Activated naive CD8-positive, alpha-beta T cell (primary cell): ENCODE results near the gene MAGI2.

Experiments used
- H3K27ac Mint-ChIP-seq: one replicate; pipeline ENCODE4 v1.8.0; 2021; ENCODE audit warnings: mixed read lengths
- H3K27me3 Mint-ChIP-seq: one replicate; pipeline ENCODE4 v1.8.0; 2021; ENCODE audit warnings: mixed read lengths
- H3K36me3 Mint-ChIP-seq: one replicate; pipeline ENCODE4 v1.8.0; 2021; ENCODE audit warnings: mixed read lengths
- H3K4me1 Mint-ChIP-seq: one replicate; pipeline ENCODE4 v1.8.0; 2021; ENCODE audit warnings: low read depth, mixed read lengths
- H3K4me3 Mint-ChIP-seq: one replicate; pipeline ENCODE4 v1.8.0; 2021; ENCODE audit warnings: mild to moderate bottlenecking, mixed read lengths
- H3K9me3 Mint-ChIP-seq: one replicate; pipeline ENCODE4 v1.8.0; 2021; ENCODE audit warnings: low read depth, mixed read lengths

Gene MAGI2

DNA sequence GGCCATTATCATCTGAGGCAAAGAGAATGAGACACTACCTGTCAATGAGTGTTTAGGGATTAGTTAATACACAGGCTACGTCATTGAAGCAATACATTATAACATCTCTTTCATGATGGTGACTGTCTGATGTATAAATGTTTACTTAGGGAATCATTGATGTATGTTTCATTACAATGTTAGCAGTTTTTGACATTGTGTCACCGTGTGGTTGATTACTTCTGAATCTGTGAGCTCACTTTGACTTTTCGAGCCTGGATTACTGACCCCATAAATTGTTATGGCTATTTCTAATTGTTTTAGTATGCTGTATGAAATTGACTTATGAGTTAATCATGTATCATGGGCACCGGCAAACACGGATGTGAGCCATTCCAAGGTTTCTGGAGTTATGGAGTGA is 494.0 kb downstream of the MAGI2 start:
- Mint-ChIP-seq H3K36me3 (no peaks in the 10 kb centered on the region), H3K4me3 (no peak overlapping the region), H3K27me3 (no peaks in the 10 kb centered on the region), H3K9me3 (peaks cover 10% of the 10 kb centered on the region), H3K27ac (no peak overlapping the region), H3K4me1 (no peaks in the 10 kb centered on the region)

DNA sequence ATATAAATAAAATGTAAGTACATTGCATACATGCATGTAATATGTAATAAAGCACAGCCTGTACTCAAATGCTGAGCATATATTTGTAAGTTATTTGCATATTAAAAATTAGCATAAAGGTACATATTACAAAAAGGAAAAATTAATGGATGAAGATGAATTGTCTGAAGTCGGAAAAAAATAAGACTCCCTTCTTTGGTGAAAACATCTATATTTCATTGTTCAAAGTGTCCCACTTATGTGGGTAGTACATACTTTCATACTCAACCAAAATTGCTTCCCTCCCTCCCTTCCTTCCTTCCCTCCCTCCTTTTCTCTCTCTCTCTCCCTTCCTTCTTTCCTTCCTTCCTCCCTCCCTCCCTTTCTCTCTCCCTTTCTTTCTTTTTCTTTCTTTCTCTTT is 498.1 kb downstream of the MAGI2 start:
- no peaks in the 10 kb centered on the region for H3K27me3 Mint-ChIP-seq
- no peak overlapping the region for H3K4me3 Mint-ChIP-seq
- peaks cover 8% of the 10 kb centered on the region for H3K9me3 Mint-ChIP-seq
- no peaks in the 10 kb centered on the region for H3K4me1 Mint-ChIP-seq
- H3K27ac Mint-ChIP-seq = no peak overlapping the region
- no peaks in the 10 kb centered on the region for H3K36me3 Mint-ChIP-seq

DNA sequence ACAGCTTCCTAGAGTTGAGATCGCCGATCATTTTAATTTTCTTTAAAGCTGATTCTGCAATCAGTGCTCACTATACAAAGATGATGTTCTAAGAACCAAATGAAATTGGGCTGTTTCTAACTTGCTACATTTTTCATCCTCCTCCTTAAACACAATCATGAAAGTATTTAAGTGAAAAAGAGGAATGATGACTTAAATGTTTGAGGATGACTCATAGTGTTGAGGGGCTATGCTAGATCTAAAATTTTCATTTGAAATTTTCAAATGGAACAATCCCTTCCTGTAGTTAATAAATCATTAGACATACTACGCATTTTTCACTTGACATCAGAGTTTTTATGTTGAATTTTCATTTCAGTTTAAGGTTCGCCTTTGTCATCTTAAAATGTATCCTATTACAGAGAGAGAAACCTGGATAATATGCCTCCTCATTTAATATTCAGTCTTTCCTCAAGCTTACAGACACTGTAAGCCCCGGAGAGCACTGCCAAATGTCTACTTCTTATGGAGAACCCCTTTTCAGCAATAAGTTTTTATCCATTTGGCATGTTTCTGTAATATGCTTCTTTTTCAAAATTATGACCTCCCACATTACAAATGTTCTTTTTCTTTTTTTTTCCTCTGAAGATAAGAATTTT is 499.6 kb downstream of the MAGI2 start:
- H3K4me3 Mint-ChIP-seq = no peak overlapping the region
- H3K9me3 Mint-ChIP-seq = peaks cover 8% of the 10 kb centered on the region
- H3K27me3 Mint-ChIP-seq = no peaks in the 10 kb centered on the region
- H3K36me3 Mint-ChIP-seq = no peaks in the 10 kb centered on the region
- H3K4me1 Mint-ChIP-seq = no peaks in the 10 kb centered on the region
- no peak overlapping the region for H3K27ac Mint-ChIP-seq

DNA sequence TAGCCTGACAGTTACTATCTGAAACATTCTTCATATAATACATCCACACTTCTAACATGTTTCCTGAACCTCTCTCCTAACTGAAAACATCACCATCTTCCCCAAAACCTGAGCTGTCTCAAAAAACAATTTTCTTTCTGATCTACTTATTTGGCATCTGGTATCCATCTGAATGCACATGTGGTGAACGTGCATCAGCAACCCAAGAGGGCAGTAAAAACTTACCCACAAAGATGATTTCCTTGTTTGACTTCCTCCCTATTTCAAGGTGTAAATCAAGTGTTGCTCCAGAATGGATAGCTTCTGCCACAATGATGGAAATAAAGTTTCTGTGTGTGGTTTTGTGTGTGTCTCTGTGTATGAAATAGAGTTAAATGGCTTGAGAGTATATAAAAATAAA is 500.4 kb downstream of the MAGI2 start:
- Mint-ChIP-seq H3K4me3 (no peak overlapping the region), H3K9me3 (peaks cover 8% of the 10 kb centered on the region), H3K27ac (no peak overlapping the region), H3K27me3 (no peaks in the 10 kb centered on the region), H3K36me3 (no peaks in the 10 kb centered on the region), H3K4me1 (no peaks in the 10 kb centered on the region)

DNA sequence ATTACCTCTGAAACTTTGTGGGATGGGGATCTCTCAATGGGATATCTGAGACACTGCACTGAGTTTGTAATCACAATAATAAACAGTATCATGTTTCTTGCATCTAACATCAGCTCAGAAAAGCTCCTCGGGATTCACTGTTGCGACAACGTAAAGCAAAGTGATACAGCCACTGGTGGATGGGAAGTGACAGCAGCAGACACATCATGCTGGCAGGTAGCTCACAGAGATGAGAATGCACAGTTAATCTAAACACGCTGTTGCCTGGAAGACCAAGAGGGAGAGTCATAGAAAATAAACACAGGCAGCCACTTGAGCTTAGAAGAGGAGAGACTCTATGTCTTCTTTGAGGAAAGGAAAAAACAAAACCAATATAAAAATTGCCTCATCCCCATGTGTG is 513.8 kb downstream of the MAGI2 start:
- no peaks in the 10 kb centered on the region for H3K4me1 Mint-ChIP-seq
- H3K4me3 Mint-ChIP-seq = no peak overlapping the region
- H3K9me3 Mint-ChIP-seq = peaks cover 3% of the 10 kb centered on the region
- H3K27me3 Mint-ChIP-seq = no peaks in the 10 kb centered on the region
- no peaks in the 10 kb centered on the region for H3K36me3 Mint-ChIP-seq
- no peak overlapping the region for H3K27ac Mint-ChIP-seq

DNA sequence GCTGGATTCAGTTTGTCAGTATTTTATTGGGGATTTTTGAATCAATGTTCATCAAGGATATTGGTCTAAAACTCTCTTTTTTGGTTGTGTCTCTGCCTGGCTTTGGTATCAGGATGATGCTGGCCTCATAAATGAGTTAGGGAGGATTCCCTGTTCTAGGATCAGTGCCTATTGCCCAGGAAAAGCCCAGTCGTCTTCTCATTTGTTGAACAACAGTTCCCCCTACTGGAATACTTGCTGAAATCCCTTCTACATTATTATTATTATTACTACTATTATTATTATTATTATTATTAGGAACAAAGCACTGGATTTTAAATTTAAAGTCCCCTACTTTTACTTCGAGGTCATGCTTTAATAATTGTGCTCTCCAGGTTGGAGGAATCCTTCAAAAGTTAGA is 528.9 kb downstream of the MAGI2 start:
- Mint-ChIP-seq H3K36me3 (no peaks in the 10 kb centered on the region), H3K27ac (no peak overlapping the region), H3K9me3 (peaks cover 7% of the 10 kb centered on the region), H3K4me3 (no peak overlapping the region), H3K27me3 (no peaks in the 10 kb centered on the region), H3K4me1 (no peaks in the 10 kb centered on the region)

DNA sequence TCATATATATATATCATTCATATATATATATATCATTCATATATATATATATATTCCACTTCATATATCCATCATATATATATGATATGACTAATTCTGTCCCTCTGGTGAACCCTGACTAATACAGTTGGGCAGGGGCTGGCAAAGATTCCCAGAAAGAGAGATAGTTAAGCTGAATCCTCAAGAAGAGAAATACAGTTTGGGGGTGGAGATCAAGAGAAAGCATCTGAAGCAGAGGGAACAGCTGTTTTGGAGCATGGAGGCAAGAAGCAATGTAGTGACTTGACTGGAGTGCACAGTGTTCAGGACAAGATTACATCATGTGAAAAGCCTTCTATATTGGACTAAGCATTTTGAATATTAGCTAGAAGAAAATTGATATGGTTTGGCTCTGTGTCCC is 540.7 kb downstream of the MAGI2 start:
- Mint-ChIP-seq H3K4me3 (no peak overlapping the region), H3K4me1 (no peaks in the 10 kb centered on the region), H3K27ac (no peak overlapping the region), H3K27me3 (no peaks in the 10 kb centered on the region), H3K9me3 (no peaks in the 10 kb centered on the region), H3K36me3 (no peaks in the 10 kb centered on the region)

DNA sequence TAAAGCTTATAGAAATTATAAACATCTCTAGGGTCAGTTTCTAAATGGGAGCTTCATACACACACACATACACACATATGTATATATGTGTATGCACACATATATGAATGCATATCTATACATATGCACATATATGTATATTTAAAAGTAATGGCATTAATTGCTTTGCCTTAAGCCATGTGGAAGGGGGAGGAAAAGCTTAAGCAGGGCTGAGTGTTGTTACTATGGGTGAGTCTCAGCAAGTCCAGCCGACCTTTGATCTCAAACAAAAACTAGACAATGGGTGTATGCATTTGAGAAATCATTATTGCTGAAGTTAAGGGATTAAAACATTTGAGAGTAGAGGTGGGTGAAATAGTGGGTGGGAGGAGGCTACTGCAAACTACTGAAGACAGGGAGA is 546.7 kb downstream of the MAGI2 start:
- no peaks in the 10 kb centered on the region for H3K4me1 Mint-ChIP-seq
- no peak overlapping the region for H3K4me3 Mint-ChIP-seq
- no peak overlapping the region for H3K27ac Mint-ChIP-seq
- peaks cover 5% of the 10 kb centered on the region for H3K9me3 Mint-ChIP-seq
- H3K36me3 Mint-ChIP-seq = no peaks in the 10 kb centered on the region
- no peaks in the 10 kb centered on the region for H3K27me3 Mint-ChIP-seq

DNA sequence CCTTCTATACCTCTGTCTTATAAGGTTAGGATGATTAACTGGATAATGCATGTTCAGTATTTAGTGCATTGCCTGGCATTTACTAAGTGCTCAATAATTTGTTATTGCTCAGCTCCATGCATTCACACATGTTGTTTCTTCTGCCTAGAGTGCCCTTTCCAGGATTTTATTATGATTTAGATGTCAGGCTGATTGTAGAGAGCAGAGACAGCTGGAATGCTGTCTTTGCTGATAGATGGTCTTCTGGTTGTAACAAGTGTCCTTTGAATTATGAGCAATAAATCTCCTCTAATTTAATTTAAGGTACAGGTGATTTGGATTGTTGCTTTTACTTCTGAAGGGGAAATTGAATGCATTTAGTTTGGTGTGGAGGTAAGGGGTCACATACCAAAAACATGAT is 548.0 kb downstream of the MAGI2 start:
- no peaks in the 10 kb centered on the region for H3K36me3 Mint-ChIP-seq
- H3K4me3 Mint-ChIP-seq = no peak overlapping the region
- H3K27me3 Mint-ChIP-seq = no peaks in the 10 kb centered on the region
- H3K27ac Mint-ChIP-seq = no peak overlapping the region
- H3K9me3 Mint-ChIP-seq = peaks cover 5% of the 10 kb centered on the region
- H3K4me1 Mint-ChIP-seq = no peaks in the 10 kb centered on the region

DNA sequence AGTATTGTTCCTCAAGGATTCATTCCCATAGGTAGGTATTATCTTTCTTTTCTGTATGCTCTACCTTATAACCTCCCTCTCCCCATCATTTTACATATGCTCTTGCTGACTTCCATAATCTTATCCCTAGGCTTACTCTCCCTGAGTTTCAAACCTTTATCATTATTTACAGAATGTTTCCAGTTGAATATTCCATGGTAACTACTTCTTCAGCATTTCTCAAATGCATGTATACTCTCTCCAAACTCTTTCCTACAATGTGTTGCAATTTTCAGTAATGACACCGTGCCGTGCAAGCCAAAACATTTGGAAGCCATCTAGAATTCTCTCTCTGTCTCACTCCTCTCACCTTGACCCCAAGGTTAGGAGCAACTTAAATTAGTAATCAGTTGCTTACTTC is 548.5 kb downstream of the MAGI2 start:
- Mint-ChIP-seq H3K36me3 (no peaks in the 10 kb centered on the region), H3K4me1 (no peaks in the 10 kb centered on the region), H3K27me3 (no peaks in the 10 kb centered on the region), H3K9me3 (peaks cover 5% of the 10 kb centered on the region), H3K4me3 (no peak overlapping the region), H3K27ac (no peak overlapping the region)

DNA sequence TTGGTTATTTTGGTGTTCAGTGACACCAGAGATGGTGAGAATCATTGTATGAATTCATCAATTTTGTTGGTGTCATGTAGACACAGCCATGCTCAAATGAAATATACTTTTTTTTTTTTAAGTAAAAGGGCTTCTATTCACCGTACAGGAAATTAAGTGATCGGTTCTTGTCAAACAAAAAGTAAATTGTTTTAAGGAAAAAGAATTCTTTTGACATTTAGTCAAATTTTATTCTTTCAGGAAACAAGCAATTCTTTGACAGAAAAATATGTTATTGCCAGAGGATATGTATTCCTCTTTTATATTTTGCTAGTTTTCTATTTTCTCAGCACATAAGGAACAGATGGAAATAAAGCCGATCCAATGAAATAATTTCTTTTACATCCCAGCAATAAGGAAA is 551.9 kb downstream of the MAGI2 start:
- H3K4me3 Mint-ChIP-seq = no peak overlapping the region
- H3K36me3 Mint-ChIP-seq = no peaks in the 10 kb centered on the region
- no peaks in the 10 kb centered on the region for H3K4me1 Mint-ChIP-seq
- H3K27ac Mint-ChIP-seq = no peak overlapping the region
- H3K27me3 Mint-ChIP-seq = no peaks in the 10 kb centered on the region
- peaks cover 12% of the 10 kb centered on the region for H3K9me3 Mint-ChIP-seq

DNA sequence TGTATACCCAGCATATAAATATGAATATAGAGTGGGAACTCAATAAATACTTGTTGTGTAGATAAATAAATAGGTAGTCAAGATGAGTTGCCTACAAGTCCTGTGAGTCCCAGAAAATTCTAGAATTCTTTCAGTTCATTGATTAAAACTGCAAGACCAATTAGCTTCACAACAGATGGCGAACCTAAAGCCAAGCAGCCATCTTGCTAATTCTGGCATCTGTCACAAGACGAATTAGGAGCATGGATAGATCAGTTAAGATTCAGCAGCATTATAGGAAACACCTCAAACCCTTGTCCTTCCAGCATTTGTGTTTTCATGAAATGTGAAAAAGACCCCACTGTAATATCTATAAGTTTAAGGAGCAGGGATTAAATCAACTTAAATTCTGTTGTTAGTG is 552.7 kb downstream of the MAGI2 start:
- Mint-ChIP-seq H3K4me1 (no peaks in the 10 kb centered on the region), H3K36me3 (no peaks in the 10 kb centered on the region), H3K27me3 (no peaks in the 10 kb centered on the region), H3K9me3 (peaks cover 12% of the 10 kb centered on the region), H3K27ac (no peak overlapping the region), H3K4me3 (no peak overlapping the region)

DNA sequence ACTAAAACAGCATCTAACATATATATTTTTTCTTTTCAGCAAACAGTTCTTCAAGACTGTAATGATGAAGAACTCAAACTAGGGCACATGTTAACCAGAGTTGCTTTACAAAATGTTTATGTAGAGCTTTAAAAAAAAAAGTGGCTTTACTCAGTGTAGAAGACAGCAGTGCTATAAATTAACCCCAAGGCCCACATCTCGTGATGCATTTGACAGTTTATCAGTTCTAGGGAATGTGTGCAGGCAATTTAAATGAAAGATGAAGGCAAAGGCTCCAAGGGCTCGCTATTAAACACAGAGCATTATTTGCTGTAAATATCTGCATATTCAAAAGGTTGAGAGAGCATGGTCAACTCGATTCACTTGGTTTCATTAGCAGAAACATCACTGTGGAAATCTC is 558.1 kb downstream of the MAGI2 start:
- H3K27me3 Mint-ChIP-seq = no peaks in the 10 kb centered on the region
- H3K4me1 Mint-ChIP-seq = no peaks in the 10 kb centered on the region
- H3K36me3 Mint-ChIP-seq = no peaks in the 10 kb centered on the region
- H3K9me3 Mint-ChIP-seq = peaks cover 8% of the 10 kb centered on the region
- H3K27ac Mint-ChIP-seq = no peak overlapping the region
- no peak overlapping the region for H3K4me3 Mint-ChIP-seq

DNA sequence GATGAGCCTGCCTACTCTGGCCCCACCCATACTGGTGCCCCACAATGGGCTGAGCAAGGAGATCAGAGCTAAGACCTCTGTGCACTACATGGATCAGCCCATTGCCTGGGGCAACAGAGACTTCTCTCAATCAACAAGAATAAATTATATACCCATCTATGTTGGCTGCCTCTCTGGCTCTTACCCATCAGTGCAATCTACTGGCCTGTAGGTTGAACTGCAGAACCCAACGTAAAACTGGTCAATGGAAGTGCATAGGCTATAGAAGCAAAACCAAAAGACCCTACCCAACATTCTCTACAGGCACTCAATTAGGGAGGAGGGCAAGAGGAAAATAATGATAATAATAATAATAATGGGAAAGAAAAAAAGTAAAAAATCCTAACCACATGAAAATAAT is 574.3 kb downstream of the MAGI2 start:
- H3K27me3 Mint-ChIP-seq = no peaks in the 10 kb centered on the region
- H3K36me3 Mint-ChIP-seq = no peaks in the 10 kb centered on the region
- no peak overlapping the region for H3K27ac Mint-ChIP-seq
- H3K4me1 Mint-ChIP-seq = no peaks in the 10 kb centered on the region
- no peak overlapping the region for H3K4me3 Mint-ChIP-seq
- H3K9me3 Mint-ChIP-seq = peaks cover 13% of the 10 kb centered on the region

DNA sequence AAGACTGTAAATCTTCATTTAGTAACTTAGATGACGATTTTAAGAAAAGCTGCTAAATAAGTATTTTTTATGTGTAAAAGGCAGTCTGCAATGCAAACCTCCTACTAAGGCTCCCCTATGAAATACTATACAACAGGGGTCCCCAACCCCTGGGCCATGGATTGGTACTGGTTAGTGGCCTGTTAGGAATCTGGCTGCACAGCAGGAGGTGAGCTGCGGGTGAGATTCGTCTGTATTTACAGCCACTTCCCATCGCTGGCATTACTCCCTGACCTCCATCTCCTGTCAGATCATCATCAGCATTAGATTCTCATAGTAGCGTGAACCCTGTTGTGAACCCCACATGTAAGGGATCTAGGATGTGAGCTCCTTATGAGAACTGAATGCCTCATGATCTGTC is 580.4 kb downstream of the MAGI2 start:
- no peaks in the 10 kb centered on the region for H3K4me1 Mint-ChIP-seq
- H3K36me3 Mint-ChIP-seq = no peaks in the 10 kb centered on the region
- H3K9me3 Mint-ChIP-seq = peaks cover 4% of the 10 kb centered on the region
- no peaks in the 10 kb centered on the region for H3K27me3 Mint-ChIP-seq
- H3K4me3 Mint-ChIP-seq = no peak overlapping the region
- H3K27ac Mint-ChIP-seq = no peak overlapping the region

DNA sequence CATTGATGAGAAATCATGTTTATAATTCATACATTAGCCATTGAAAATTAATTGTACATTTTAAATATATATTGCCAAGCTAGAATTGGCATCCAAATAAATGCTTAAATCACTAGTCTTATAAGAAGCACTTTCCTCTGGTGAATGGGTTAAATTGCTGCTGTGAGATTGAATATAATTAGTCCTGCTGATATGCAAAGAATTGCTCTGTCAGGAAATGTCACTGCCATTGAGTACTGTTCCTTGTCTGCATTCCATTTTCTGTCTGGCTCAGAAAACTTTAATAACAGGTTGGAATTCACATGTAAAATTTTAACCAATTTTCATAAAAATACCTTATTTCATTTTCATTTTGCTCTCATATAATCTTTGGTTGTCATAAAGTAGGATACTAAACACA is 589.1 kb downstream of the MAGI2 start:
- Mint-ChIP-seq H3K36me3 (no peaks in the 10 kb centered on the region), H3K27ac (no peak overlapping the region), H3K9me3 (peaks cover 9% of the 10 kb centered on the region), H3K4me3 (no peak overlapping the region), H3K4me1 (no peaks in the 10 kb centered on the region), H3K27me3 (no peaks in the 10 kb centered on the region)
